ENCODE results near the gene C3orf20.
"Not testable (repeated sequence)": the region's sequence is repeated elsewhere in the genome, so short reads cannot be mapped to it uniquely, and the experiment has no call there.

C3orf20 gene

DNA sequence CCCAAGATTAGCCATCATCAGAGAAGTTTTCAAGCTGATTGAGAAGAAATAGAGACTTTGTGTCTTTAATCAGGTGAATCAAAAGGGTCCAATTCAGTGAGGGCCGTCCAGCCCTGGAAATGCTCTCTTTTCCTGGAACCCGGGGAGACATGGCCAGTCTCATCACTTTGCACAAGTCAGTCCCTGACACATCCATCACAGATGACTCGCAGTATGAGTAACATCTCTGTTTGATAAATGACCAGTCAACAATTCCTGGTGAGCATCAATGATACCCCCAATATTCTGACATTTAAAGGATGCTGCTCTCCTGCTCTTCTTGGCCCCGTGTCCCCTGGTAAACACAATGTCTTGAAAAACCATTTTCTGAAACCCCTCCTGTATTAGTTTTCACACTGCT is 26.7 kb downstream of the C3orf20 start:
- no peak for DNase-seq

GRCh38 chr3:14703128-14703750 is 28.3 kb downstream of the C3orf20 start:
- DNase-seq, result no peak

DNA sequence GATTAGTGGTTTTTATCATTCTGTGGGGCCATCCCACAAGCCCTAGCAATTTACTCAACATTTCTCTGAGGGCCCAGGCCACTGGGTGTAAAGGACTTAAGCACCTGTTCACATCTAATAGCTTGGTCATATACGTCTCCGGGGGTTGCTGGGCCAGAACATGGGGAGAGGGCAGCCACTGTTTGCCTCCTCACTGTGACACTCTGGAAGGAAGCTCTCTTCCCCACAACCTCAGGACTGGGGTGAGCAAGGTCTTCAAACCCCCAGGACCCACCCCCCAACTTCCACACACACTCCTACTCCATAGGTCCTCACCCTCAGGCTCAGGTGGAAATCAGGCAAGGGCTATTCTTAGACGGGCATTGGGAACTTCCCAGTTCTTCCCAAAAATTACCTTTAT is 28.9 kb downstream of the C3orf20 start:
- no peak for DNase-seq

DNA sequence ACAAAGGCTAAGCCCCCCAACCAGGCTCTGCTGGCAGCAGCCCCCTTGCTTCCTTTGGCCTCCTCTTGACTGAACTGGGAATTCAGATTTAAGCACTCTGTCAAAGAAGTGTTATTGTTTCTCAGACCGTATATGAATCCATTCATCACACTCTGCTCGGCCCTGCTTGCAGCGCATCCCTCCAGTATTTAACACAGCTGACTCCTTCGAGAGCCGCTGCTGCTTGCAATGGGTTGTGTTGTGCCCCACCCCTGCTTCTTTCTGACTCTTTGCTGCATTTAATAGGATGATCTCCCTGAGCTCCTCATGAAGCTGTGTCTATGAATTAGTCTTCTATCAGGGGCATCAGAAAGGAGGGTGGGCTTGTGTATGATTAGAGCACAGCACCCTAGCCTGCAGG is 31.2 kb downstream of the C3orf20 start:
- no peak for DNase-seq

- no peak for DNase-seq
These were observed 41.6 kb downstream of the C3orf20 start for GRCh38 chr3:14716591-14716990.

DNA sequence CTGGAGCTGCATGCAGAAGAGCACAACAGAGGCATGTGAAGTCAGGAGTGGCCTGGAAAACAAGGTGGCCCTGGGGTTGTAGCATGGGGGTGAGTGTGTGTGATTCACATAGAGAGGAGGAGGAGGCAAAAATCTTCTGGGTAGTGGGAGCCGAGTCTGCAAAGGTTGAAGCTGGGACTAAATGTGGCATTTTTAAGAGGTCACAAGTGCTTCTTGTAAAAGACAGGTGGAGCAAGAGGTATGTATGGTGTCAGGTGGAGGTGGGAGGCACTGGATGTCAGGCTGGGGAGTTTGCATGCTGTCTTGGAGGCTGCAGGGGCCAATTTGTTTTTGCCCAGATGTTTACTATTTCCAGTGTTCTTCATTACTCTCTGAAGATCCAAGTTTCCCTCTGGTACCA is 42.4 kb downstream of the C3orf20 start:
- no peak for DNase-seq

GRCh38 chr3:14718539-14718938 is 43.6 kb downstream of the C3orf20 start:
- no peak for DNase-seq

DNA sequence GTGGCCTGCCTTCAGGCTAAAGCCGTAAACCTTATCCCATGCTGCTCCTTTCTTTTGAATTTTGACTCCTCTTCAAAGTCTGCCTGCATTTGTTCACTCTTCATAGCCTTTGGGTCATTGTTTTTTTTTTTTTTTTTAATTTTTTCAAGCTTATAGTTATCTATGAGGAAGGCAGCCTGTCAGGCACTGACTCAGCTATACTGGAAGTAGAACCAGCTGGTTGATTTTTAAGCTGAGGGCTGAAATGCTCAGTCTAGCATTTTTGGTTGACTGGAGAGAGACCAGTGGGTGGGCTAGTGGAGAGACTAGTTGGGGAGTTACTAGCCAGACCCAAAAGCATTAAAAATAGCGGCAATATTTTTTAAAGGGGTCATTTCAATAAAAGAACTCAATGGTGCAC is 44.1 kb downstream of the C3orf20 start:
- DNase-seq, result no peak

- no peak for DNase-seq
These were observed 46.4 kb downstream of the C3orf20 start for GRCh38 chr3:14721126-14721864.

DNA sequence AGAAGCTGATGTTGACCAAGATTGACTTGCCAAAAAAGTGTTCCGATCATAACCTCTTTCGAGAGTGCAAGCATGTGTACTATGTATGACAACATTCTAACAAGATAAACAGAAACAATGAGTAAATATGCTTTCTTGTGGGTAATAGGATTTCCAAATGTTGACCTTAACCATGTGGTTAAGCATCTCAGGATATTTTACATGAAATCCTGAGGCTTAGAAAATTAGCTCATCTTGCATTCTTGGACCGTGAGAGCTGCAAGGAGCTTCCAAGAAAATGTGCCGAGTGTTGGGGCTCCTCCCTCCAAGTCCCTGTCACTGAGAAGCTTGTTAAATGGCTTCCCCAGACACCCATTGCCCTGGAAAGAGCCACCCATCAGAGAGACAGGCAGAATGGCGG is 50.1 kb downstream of the C3orf20 start:
- DNase-seq, result no peak

DNA sequence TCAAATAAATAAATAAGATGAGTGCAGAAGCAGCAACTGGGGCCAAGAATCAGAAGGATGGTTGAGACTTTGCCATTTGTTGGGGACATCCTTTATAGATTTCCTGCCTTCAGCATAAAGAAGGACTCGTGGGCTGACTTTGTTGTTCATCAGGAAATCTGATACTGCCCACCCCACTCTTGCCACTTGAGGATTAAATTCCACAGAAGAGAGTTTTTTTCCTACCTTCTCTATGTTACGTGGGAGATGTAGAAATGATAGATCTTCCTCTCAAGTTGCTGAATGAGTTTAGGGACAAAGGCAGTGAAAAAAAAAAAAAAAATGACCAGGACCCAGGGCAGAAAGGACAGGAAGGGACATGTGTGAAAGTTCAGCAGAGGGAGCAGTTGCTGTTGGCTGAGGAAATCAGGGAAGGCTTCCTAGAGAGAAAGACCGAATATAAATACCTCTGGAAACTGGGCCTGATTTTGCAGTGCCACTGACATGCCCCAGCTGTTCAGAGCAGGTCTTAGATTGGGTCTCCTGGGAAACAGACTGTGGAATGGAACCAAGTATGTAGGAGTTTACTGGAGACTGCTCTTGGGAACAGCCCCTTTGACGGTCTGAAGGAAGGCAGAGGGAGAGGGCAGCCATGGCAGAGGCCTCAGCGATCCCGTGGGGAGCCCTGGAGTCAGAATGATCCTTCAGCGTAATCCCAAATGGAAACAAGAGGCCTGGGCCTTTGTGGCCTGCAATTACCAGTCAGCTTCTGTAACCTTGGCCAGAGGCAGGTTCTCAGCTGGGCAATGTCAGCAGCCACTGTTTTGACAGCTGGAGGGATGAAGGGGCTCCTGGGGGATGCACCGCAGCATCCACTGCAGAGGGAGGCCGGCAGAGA is 50.9 kb downstream of the C3orf20 start:
- DNase-seq, result no peak

- no peak for DNase-seq
These were observed 51.5 kb downstream of the C3orf20 start for GRCh38 chr3:14726441-14726780.

- no peak for DNase-seq
These were observed 53.2 kb downstream of the C3orf20 start for GRCh38 chr3:14728113-14728512.

DNA sequence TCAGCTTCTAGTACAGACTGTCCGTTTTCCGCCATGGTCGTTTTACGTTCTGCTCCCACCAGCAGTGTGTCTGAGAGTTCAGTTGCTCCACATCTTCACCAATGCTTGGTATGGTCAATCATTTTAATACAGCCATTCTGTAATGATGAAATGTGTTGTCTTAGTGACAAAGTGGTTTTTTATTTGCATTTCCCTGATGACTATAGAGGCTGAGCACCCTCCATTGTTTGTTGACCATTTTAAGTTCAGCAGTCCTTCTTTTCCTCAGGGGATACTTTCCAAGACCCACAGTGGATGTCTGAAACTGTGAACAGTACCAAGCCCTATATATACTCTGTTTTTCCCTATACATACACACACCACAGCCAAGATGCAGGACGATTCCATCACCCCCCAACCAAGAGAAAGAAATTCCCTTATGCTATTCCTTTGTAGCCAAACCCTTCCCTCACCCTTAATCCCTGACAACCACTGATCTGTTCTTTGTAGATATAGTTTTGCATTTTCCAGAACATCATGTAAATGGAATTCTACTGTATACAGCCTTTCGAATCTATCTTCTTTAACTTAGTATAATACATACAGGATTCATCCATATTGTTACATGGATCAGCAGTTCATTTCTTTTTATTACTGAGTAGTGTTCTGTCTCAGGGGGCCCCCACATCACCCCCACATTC is 55.9 kb downstream of the C3orf20 start:
- no peak for DNase-seq

- DNase-seq, result no peak
These were observed 66.0 kb downstream of the C3orf20 start for GRCh38 chr3:14740983-14741382.

- DNase-seq, result no peak
These were observed 66.6 kb downstream of the C3orf20 start for GRCh38 chr3:14741510-14741909.

DNA sequence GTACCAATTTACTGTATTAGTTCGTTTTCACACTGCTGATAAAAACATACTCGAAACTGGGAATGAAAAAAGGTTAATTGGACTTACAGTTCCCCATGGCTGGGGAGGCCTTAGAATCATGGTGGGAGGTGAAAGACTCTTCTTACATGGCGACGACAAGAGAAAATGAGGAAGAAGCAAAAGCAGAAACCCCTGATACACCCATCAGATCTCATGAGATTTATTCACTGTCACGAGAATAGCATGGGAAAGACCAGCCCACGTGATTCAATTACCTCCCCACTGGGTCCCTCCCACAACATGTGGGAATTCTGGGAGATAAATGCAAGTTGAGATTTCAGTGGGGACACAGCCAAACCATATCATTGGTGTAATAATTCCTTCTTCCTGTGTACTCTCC is 69.6 kb downstream of the C3orf20 start:
- DNase-seq, result no peak

DNA sequence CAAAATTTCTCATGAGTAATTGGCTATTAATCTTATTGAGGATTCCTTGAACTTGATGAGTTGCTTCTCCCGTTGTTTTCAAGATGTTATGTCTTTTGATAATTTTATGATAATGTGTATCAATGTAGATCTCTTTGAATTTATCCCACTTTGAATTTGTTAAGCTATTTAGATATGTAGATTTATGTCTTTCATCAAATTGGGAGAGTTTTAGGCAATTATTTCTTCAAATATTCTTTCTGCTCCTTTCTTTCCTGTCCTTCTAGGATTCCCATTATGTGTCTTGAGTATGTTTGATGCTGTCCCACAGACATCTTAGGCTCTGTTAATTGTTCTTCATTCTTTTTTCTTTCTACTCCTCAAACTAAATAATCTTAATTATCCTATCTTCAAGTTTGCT is 75.7 kb downstream of the C3orf20 start:
- DNase-seq, result no peak

DNA sequence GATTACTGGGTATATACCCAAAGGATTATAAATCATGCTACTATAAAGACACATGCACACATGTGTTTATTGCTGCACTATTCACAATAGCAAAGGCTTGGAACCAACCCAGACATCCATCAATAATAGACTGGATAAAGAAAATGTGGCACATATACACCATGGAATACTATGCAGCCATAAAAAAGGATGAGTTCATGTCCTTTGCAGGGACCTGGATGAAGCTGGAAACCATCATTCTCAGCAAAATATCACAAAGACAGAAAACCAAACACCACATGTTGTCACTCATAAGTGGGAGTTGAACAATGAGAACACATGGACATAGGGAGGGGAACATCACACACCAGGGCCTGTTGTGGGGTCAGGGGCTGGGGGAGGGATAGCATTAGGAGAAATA is 78.0 kb downstream of the C3orf20 start:
- DNase-seq, result not testable (repeated sequence)

GRCh38 chr3:14757153-14757700 is 82.3 kb downstream of the C3orf20 start:
- no peak for DNase-seq

GRCh38 chr3:14758297-14758696 is 83.4 kb downstream of the C3orf20 start:
- DNase-seq, result no peak

DNA sequence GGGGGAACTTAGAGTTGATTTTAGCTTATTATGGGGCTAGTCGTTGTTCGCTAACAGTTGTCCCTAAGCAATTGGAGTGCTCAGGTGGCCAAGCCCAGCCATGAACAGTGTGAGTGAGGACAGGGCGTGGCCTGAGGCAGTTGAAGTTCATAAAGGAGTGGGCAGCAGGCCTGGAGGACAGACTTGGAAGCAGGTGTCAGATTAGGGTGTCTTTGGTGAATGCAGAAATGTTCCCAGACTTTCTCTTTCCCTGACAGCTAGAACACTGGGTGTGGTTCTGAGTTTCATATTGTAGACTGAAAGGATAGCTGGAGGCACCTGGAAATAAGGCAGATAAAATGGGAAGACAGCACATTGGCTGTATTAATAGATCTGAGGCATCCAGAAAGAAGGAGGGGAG is 84.0 kb downstream of the C3orf20 start:
- DNase-seq, result no peak

GRCh38 chr3:14760185-14760584 is 85.2 kb downstream of the C3orf20 start:
- DNase-seq, result no peak

All from amniotic stem cell (primary cell).